WTC11 (cell line): ENCODE measurements around the gene APOL6. TPM values are rescaled to one million over a fixed set of nuclear protein-coding genes. Genes with fewer than 3 reads are reported as not detected.

ENCODE experiments used
- ATAC-seq: fragments of 200-7000 bp; cut with Tn5 transposase; 2 replicates; pipeline ENCODE4 v1.10.0; 2021; ENCODE audit warnings: mild to moderate bottlenecking, moderate library complexity
- CTCF ChIA-PET: fragments of 300-600 bp; sonication (Branson Sonifier 250); formaldehyde crosslinking; loops from one replicate; lab custom pipeline; 2021; ENCODE audit warnings: antibody characterized with exemption; lab: Charles Lee
- POLR2A ChIA-PET: fragments of 350-600 bp; sonication (Branson Sonifier 250); formaldehyde crosslinking; loops from one replicate; lab custom pipeline; 2021; ENCODE audit warnings: antibody characterized with exemption; lab: Charles Lee
- DNase-seq: peaks from one replicate; pipeline ENCODE4 v3.0.0; 2021; ENCODE audit warnings: low spot score
- H3K27ac Mint-ChIP-seq: 2 replicates; pipeline ENCODE4 v1.8.0; 2021; ENCODE audit warnings: mixed read lengths
- H3K27me3 Mint-ChIP-seq: 2 replicates; pipeline ENCODE4 v1.8.0; 2021; ENCODE audit warnings: low read depth, mild to moderate bottlenecking, moderate library complexity, mixed read lengths
- H3K36me3 Mint-ChIP-seq: 2 replicates; pipeline ENCODE4 v1.8.0; 2021; ENCODE audit warnings: mixed read lengths
- H3K4me1 Mint-ChIP-seq: 2 replicates; pipeline ENCODE4 v1.8.0; 2022; ENCODE audit warnings: mixed read lengths
- H3K4me3 Mint-ChIP-seq: 2 replicates; pipeline ENCODE4 v1.8.0; 2021; ENCODE audit warnings: mild to moderate bottlenecking, moderate library complexity, mixed read lengths
- H3K9me3 Mint-ChIP-seq: 2 replicates; pipeline ENCODE4 v1.8.0; 2021; ENCODE audit warnings: mixed read lengths
- CBFB ChIP-seq: sonication (generic); formaldehyde crosslinking; IDR thresholded peaks from 2 replicates; pipeline ENCODE4 v1.8.1; 2022; ENCODE audit warnings: mild to moderate bottlenecking, low read depth, missing genetic modification reagents
- ESRRA ChIP-seq: sonication (generic); formaldehyde crosslinking; IDR thresholded peaks from 2 replicates; pipeline ENCODE4 v1.8.1; 2022; ENCODE audit warnings: mild to moderate bottlenecking, missing genetic modification reagents, borderline replicate concordance
- IRF2 ChIP-seq: sonication (generic); formaldehyde crosslinking; IDR thresholded peaks from 2 replicates; pipeline ENCODE4 v1.8.0; 2022; ENCODE audit warnings: low read depth, missing genetic modification reagents, borderline replicate concordance
- KAT7 ChIP-seq: sonication (generic); formaldehyde crosslinking; IDR thresholded peaks from 2 replicates; pipeline ENCODE4 v1.8.1; 2023; ENCODE audit warnings: missing genetic modification reagents, mild to moderate bottlenecking, borderline replicate concordance
- MXD4 ChIP-seq: fragments of 250-450 bp; sonication (Bioruptor Pico); IDR thresholded peaks from 2 replicates; pipeline ENCODE4 v1.8.0; 2021; ENCODE audit warnings: mild to moderate bottlenecking, moderate library complexity, borderline replicate concordance
- NFE2L1 ChIP-seq: sonication (generic); formaldehyde crosslinking; IDR thresholded peaks from 2 replicates; pipeline ENCODE4 v1.8.1; 2023; ENCODE audit warnings: missing genetic modification reagents
- RELA ChIP-seq: sonication (generic); formaldehyde crosslinking; IDR thresholded peaks from 2 replicates; pipeline ENCODE4 v1.8.1; 2022; ENCODE audit warnings: missing genetic modification reagents, mild to moderate bottlenecking, borderline replicate concordance
- TCF7 ChIP-seq: sonication (generic); formaldehyde crosslinking; IDR thresholded peaks from 2 replicates; pipeline ENCODE4 v1.8.0; 2022; ENCODE audit warnings: mild to moderate bottlenecking, low read depth, missing genetic modification reagents, moderate library complexity
- TEAD1 ChIP-seq: sonication (generic); formaldehyde crosslinking; IDR thresholded peaks from 2 replicates; pipeline ENCODE4 v1.8.0; 2022; ENCODE audit warnings: mild to moderate bottlenecking, missing genetic modification reagents
- TEAD4 ChIP-seq: sonication (generic); formaldehyde crosslinking; IDR thresholded peaks from 2 replicates; pipeline ENCODE4 v1.8.0; 2022; ENCODE audit warnings: mild to moderate bottlenecking, missing genetic modification reagents
- ZNF263 ChIP-seq: sonication (generic); formaldehyde crosslinking; IDR thresholded peaks from 2 replicates; pipeline ENCODE4 v1.8.1; 2022; ENCODE audit warnings: low read depth, mild to moderate bottlenecking, moderate library complexity, missing genetic modification reagents
- ZNF423 ChIP-seq: fragments of 250-450 bp; sonication (Bioruptor Pico); IDR thresholded peaks from 2 replicates; pipeline ENCODE4 v2.1.2; 2022; ENCODE audit warnings: mild to moderate bottlenecking, moderate library complexity
- ZNF671 ChIP-seq: fragments of 250-450 bp; sonication (Bioruptor Pico); IDR thresholded peaks from 2 replicates; pipeline ENCODE4 v1.8.0; 2021; ENCODE audit warnings: mild to moderate bottlenecking
- total RNA-seq: library from RNA; stranded (reverse); gene quantifications from 3 replicates; pipeline ENCODE4 v1.2.3, GENCODE V29; 2021
- TF ChIP-seq, protein P1 (sequence below): sonication (generic); formaldehyde crosslinking; IDR thresholded peaks from 2 replicates; pipeline ENCODE4 v1.8.1; 2023; ENCODE audit warnings: mild to moderate bottlenecking, missing genetic modification reagents
- TF ChIP-seq, protein P2 (sequence below): sonication (generic); formaldehyde crosslinking; IDR thresholded peaks from 2 replicates; pipeline ENCODE4 v1.8.0; 2022; ENCODE audit warnings: mild to moderate bottlenecking, missing genetic modification reagents
- TF ChIP-seq, protein P3 (sequence below): fragments of 250-450 bp; sonication (Bioruptor Pico); IDR thresholded peaks from 2 replicates; pipeline ENCODE4 v1.9.0; 2021; ENCODE audit warnings: mild to moderate bottlenecking
- TF ChIP-seq, protein P4 (sequence below): sonication (generic); formaldehyde crosslinking; IDR thresholded peaks from 2 replicates; pipeline ENCODE4 v1.8.1; 2023; ENCODE audit warnings: mild to moderate bottlenecking, moderate library complexity, missing genetic modification reagents

Gene APOL6
- total RNA-seq, 1 experiment from 2014 or later, result 0.17 TPM

DNA sequence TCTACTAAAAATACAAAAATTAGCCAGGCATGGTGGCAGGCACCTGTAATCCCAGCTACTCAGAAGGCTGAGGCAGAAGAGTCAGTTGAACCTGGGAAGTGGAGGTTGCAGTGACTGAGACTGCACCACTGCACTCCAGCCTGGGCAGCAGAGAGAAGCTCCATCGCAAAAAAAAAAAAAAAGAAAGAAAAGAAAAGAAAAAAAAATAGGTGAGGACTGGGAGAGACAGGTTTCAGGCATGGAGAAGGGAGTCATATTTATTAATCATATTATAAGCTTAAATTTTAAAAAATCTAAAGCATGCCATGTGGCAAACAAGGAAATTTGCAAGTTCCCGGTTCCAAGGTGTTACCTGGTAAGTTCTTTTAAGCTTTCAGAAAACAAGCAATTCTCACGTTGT lies 69.3 kb downstream of the APOL6 start, which contains the start of gene APOL5:
Gene APOL5 (plus strand): TSS at position 301 of the 400 bp plus-strand sequence. CDS start 0 bp downstream, at position 301.
- DNase-seq (no peak), ATAC-seq (no peak)
- ChIA-PET CTCF (interaction anchor here (1.0 to 1.3 kb wide), 2 partner anchors 25 to 407 kb away, joined by 3 to 4 read pairs; no protein-coding TSS in a partner anchor), POLR2A (interaction anchor here (0.6 kb wide), 2 partner anchors 79 to 570 kb away, joined by 6 to 7 read pairs; no protein-coding TSS in a partner anchor)
- no peak for TF ChIP-seq MXD4 (CRISPR knock-in tag)
- no peak for TF ChIP-seq ZNF671 (CRISPR knock-in tag)
- no peak for TF ChIP-seq RELA (CRISPR knock-in tag)
- TF ChIP-seq IRF2, result no peak
- TF ChIP-seq ZNF423 (CRISPR knock-in tag), result no peak
- TF ChIP-seq CBFB, result no peak
- TF ChIP-seq, protein P1, sequence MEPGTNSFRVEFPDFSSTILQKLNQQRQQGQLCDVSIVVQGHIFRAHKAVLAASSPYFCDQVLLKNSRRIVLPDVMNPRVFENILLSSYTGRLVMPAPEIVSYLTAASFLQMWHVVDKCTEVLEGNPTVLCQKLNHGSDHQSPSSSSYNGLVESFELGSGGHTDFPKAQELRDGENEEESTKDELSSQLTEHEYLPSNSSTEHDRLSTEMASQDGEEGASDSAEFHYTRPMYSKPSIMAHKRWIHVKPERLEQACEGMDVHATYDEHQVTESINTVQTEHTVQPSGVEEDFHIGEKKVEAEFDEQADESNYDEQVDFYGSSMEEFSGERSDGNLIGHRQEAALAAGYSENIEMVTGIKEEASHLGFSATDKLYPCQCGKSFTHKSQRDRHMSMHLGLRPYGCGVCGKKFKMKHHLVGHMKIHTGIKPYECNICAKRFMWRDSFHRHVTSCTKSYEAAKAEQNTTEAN (CRISPR knock-in tag), result no peak
- no peak for TF ChIP-seq TEAD4
- no peak for TF ChIP-seq TEAD1
- TF ChIP-seq, protein P2, sequence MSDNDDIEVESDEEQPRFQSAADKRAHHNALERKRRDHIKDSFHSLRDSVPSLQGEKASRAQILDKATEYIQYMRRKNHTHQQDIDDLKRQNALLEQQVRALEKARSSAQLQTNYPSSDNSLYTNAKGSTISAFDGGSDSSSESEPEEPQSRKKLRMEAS (CRISPR knock-in tag), result no peak
- TF ChIP-seq ESRRA, result no peak
- no peak for TF ChIP-seq KAT7 (CRISPR knock-in tag)
- no peak for TF ChIP-seq TCF7 (CRISPR knock-in tag)
- no peak for TF ChIP-seq NFE2L1 (CRISPR knock-in tag)
- TF ChIP-seq, protein P3, sequence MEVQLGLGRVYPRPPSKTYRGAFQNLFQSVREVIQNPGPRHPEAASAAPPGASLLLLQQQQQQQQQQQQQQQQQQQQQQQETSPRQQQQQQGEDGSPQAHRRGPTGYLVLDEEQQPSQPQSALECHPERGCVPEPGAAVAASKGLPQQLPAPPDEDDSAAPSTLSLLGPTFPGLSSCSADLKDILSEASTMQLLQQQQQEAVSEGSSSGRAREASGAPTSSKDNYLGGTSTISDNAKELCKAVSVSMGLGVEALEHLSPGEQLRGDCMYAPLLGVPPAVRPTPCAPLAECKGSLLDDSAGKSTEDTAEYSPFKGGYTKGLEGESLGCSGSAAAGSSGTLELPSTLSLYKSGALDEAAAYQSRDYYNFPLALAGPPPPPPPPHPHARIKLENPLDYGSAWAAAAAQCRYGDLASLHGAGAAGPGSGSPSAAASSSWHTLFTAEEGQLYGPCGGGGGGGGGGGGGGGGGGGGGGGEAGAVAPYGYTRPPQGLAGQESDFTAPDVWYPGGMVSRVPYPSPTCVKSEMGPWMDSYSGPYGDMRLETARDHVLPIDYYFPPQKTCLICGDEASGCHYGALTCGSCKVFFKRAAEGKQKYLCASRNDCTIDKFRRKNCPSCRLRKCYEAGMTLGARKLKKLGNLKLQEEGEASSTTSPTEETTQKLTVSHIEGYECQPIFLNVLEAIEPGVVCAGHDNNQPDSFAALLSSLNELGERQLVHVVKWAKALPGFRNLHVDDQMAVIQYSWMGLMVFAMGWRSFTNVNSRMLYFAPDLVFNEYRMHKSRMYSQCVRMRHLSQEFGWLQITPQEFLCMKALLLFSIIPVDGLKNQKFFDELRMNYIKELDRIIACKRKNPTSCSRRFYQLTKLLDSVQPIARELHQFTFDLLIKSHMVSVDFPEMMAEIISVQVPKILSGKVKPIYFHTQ (CRISPR knock-in tag), result no peak
- no peak for TF ChIP-seq ZNF263 (CRISPR knock-in tag)
- TF ChIP-seq, protein P4, sequence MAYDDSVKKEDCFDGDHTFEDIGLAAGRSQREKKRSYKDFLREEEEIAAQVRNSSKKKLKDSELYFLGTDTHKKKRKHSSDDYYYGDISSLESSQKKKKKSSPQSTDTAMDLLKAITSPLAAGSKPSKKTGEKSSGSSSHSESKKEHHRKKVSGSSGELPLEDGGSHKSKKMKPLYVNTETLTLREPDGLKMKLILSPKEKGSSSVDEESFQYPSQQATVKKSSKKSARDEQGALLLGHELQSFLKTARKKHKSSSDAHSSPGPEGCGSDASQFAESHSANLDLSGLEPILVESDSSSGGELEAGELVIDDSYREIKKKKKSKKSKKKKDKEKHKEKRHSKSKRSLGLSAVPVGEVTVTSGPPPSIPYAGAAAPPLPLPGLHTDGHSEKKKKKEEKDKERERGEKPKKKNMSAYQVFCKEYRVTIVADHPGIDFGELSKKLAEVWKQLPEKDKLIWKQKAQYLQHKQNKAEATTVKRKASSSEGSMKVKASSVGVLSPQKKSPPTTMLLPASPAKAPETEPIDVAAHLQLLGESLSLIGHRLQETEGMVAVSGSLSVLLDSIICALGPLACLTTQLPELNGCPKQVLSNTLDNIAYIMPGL, result no peak
- H3K36me3 Mint-ChIP-seq, result no peaks in the 10 kb centered on the region
- no peak within 1 kb of the TSS for H3K27ac Mint-ChIP-seq
- H3K4me1 Mint-ChIP-seq, result no peaks in the 10 kb centered on the region
- no peak within 1 kb of the TSS for H3K4me3 Mint-ChIP-seq
- no peaks in the 10 kb centered on the region for H3K27me3 Mint-ChIP-seq
- H3K9me3 Mint-ChIP-seq, result peaks cover 12% of the 10 kb centered on the region

Other genes with a start within 250 kb of the APOL6 start
- 229 to 261 TPM (median 229 TPM) in 3 replicates for gene MCM5, start 248.3 kb upstream of the APOL6 start, total RNA-seq
- gene RASD2, start 107.6 kb upstream of the APOL6 start, total RNA-seq, result 2.5 to 3.1 TPM (median 3.0 TPM) in 3 replicates
- 0.50 to 1.0 TPM (median 0.60 TPM) in 3 replicates for gene MB, start 31.1 kb upstream of the APOL6 start, total RNA-seq
- not detected in 3 replicates for gene APOL5, start 69.4 kb downstream of the APOL6 start, total RNA-seq